Lower lobe of right lung (tissue), 2 donors: ENCODE results near the gene GM2A. TPM values are rescaled to one million over a fixed set of nuclear protein-coding genes. Genes with fewer than 3 reads are reported as not detected.
A peak's percentile ranks its signal among the peaks of the same experiment; 100 is the strongest.

Source experiments
- ATAC-seq, 2 donors: fragments of 200-7000 bp; cut with Tn5 transposase; one replicate each; pipeline ENCODE4 v1.9.1; 2020 to 2022; ENCODE audit warnings: mild to moderate bottlenecking in 2 of 2, moderate library complexity in 2 of 2
- DNase-seq: peaks from one replicate; pipeline ENCODE4 v3.0.0-alpha.2; 2020
- H3K27ac ChIP-seq: fragments of 200-600 bp; one replicate; pipeline ENCODE4 v1.8.0; 2022
- H3K27me3 ChIP-seq: fragments of 200-600 bp; one replicate; pipeline ENCODE4 v1.8.0; 2022; ENCODE audit warnings: low read depth
- H3K36me3 ChIP-seq: fragments of 200-600 bp; one replicate; pipeline ENCODE4 v1.8.0; 2022; ENCODE audit warnings: mild to moderate bottlenecking
- H3K4me1 ChIP-seq: fragments of 200-600 bp; one replicate; pipeline ENCODE4 v1.8.0; 2022
- H3K4me3 ChIP-seq: fragments of 200-600 bp; one replicate; pipeline ENCODE4 v1.8.0; 2022; ENCODE audit warnings: mild to moderate bottlenecking
- H3K9me3 ChIP-seq: fragments of 200-600 bp; one replicate; pipeline ENCODE4 v1.8.0; 2022
- intact Hi-C: fragments of 100-400 bp; cut with DNase I; formaldehyde crosslinking; loops from one replicate; pipeline ENCODE4 v1.11.0; 2022
- total RNA-seq: library from RNA; stranded (reverse); fragmentation: NEBNext Ultra II Directional; extraction: Animal tissue kit (Norgen Biotek cat#: 25700); gene quantifications from one replicate; pipeline ENCODE4 v1.2.1, GENCODE V29; 2021
- TF ChIP-seq, protein P1 (sequence below): fragments of 200-600 bp; IDR thresholded peaks from one replicate; pipeline ENCODE4 v1.8.0; 2022; ENCODE audit warnings: antibody characterized with exemption, mild to moderate bottlenecking
- donor health status: DM: no; HTN: yes; CAD: no; lungs with severe emphysema.

GM2A gene
- total RNA-seq, 1 donor from 2014 or later, result 129 TPM

DNA sequence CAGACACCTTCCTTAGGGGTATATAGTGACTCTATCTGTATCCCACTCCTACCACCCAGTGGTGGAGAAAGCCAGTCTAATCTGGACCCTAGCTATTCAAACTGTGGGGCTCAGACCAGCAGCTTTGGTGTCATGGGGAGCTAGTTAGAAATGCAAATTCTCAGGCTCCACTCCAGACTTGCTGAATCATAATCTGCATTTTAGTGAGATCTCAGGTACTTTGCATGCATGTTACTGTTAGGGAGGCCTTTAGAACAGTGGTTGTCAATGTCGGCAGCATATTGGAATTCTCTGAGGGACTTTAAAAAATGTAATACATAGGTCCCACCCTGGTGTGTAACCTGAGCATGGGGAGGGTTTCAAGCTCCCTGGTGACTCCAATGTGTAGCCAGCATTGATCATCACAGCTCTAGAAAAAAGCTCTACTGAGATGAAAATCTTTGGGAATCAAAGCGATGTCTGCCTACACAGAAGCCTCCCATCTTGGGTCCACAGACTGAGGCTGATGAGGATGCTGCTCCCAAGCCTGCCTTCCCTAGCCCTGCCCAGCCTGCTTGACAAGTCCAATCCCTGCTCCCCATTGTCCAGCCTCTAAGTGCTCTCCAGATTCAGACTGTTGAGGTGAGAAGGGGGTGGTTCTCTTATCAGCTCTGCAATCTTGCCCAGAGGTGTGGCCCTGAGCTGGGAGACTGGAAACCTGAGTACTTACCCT, 11.9 kb upstream of the GM2A start:
- Histone ChIP-seq H3K27ac (no peak overlapping the region), H3K9me3 (no peaks in the 10 kb centered on the region), H3K36me3 (no peaks in the 10 kb centered on the region), H3K4me1 (peaks cover 6% of the 10 kb centered on the region), H3K4me3 (no peak overlapping the region), H3K27me3 (no peaks in the 10 kb centered on the region)
- intact Hi-C loops, result loop anchor here (10.0 kb wide), 1 partner anchor 116 kb away; no protein-coding TSS in a partner anchor
- ATAC-seq (peak; percentile 92 to 97), DNase-seq (peak; percentile 78)
- TF ChIP-seq, protein P1, sequence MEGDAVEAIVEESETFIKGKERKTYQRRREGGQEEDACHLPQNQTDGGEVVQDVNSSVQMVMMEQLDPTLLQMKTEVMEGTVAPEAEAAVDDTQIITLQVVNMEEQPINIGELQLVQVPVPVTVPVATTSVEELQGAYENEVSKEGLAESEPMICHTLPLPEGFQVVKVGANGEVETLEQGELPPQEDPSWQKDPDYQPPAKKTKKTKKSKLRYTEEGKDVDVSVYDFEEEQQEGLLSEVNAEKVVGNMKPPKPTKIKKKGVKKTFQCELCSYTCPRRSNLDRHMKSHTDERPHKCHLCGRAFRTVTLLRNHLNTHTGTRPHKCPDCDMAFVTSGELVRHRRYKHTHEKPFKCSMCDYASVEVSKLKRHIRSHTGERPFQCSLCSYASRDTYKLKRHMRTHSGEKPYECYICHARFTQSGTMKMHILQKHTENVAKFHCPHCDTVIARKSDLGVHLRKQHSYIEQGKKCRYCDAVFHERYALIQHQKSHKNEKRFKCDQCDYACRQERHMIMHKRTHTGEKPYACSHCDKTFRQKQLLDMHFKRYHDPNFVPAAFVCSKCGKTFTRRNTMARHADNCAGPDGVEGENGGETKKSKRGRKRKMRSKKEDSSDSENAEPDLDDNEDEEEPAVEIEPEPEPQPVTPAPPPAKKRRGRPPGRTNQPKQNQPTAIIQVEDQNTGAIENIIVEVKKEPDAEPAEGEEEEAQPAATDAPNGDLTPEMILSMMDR, result no peak

DNA sequence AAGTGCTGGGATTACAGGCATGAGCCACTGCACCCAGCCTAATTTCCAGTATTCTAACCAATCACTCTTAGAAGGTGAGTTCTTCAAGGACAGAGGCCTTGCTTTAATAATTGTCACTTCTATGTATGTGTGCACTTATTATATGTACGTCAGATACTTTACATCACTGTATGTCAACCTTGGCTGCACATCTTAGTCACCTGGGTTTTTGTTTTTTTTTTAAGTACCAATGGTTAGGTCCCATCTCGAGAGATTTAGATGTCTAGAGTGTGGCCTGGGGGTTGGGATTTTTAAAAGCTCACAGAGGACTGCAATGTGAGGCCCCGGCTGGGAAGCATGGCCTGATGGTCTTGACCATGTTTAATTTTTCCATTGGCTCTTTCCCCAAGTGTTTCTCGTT, 9.9 kb upstream of the GM2A start:
- H3K36me3 ChIP-seq, result no peaks in the 10 kb centered on the region
- H3K27ac ChIP-seq, result no peak overlapping the region
- no peaks in the 10 kb centered on the region for H3K27me3 ChIP-seq
- DNase-seq, result no peak
- TF ChIP-seq, protein P1, result no peak
- no peak for ATAC-seq
- H3K4me1 ChIP-seq, result peaks cover 6% of the 10 kb centered on the region
- no peaks in the 10 kb centered on the region for H3K9me3 ChIP-seq
- intact Hi-C loops, result loop anchor here (10.0 kb wide), 1 partner anchor 118 kb away; no protein-coding TSS in a partner anchor
- no peak overlapping the region for H3K4me3 ChIP-seq

DNA sequence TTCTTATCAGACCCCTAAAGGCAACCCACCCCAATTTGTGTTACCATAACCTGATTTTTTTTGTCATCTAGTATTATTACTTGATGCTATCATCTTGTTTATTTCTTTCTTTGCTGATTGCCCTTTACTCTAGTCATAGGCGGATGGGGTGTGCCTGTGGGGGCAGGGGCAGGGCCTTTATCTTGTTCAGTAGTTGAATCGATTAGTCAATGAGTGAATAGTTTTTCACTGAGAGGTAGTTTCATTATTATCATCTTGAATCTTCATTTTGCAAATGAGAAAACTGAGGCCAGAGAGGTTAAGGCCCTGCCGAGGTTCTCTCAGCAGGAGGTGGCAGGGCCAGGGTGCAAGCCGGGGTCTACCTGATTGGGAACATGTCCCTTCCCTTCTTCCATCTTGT, 9.4 kb upstream of the GM2A start:
- H3K27ac ChIP-seq, result no peak overlapping the region
- no peak overlapping the region for H3K4me3 ChIP-seq
- intact Hi-C loops, result loop anchor here (10.0 kb wide), 1 partner anchor 119 kb away; no protein-coding TSS in a partner anchor
- H3K36me3 ChIP-seq, result no peaks in the 10 kb centered on the region
- TF ChIP-seq, protein P1, result no peak
- H3K27me3 ChIP-seq, result no peaks in the 10 kb centered on the region
- DNase-seq (no peak), ATAC-seq (no peak)
- H3K9me3 ChIP-seq, result no peaks in the 10 kb centered on the region
- peaks cover 6% of the 10 kb centered on the region for H3K4me1 ChIP-seq

DNA sequence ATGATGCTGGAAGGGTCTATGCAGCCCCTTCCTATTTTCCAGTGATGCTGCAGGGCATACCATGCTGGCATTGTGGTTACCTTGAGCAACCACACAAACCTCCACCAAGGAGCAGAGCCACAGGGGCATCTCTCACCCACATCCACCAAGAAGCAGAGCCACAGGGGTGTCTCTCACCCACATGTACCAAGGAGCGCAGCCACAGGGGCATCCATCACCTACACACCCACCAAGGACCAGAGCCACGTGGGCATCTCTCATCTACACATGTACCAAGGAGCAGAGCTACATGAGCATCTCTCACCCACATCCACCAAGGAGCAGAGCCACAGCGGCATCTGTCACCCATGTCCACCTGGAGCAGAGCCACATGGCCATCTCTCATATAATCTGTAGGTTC, 8.8 kb upstream of the GM2A start:
- intact Hi-C loops, result loop anchor here (10.0 kb wide), 1 partner anchor 119 kb away; no protein-coding TSS in a partner anchor
- Histone ChIP-seq H3K4me3 (no peak overlapping the region), H3K36me3 (no peaks in the 10 kb centered on the region), H3K9me3 (no peaks in the 10 kb centered on the region), H3K27me3 (no peaks in the 10 kb centered on the region), H3K4me1 (peaks cover 6% of the 10 kb centered on the region), H3K27ac (no peak overlapping the region)
- DNase-seq, result no peak
- TF ChIP-seq, protein P1, result no peak
- ATAC-seq, result no peak

DNA sequence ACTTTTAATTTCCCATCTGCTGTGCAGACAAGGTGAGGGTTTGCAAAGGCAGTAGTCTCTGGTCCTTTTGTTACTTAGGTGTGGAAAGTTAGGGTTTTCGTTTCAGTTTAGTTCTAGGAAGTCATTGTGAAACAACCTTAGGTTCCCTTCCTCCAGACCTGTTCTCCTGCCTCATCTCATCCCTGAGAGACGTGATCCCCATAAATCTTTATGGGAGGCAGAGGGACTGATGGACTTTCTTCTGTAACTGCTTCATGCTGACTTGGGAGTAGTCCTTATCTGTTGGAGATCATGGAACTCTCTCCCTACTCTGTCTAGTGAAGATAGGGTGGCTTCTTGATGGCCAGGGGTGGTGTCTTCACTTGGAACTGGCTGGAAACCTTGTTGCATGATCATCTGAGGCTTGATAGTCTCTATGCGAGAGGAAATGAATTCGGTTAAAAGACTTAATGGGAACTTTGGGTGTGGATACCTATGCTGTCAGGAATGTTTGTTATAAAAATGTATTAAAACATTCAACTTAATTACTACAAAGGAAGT, 7.2 kb upstream of the GM2A start:
- DNase-seq, result no peak
- no peak for ATAC-seq
- H3K4me1 ChIP-seq, result peaks cover 6% of the 10 kb centered on the region
- TF ChIP-seq, protein P1, result no peak
- H3K4me3 ChIP-seq, result no peak overlapping the region
- H3K27me3 ChIP-seq, result no peaks in the 10 kb centered on the region
- H3K9me3 ChIP-seq, result no peaks in the 10 kb centered on the region
- H3K27ac ChIP-seq, result no peak overlapping the region
- H3K36me3 ChIP-seq, result no peaks in the 10 kb centered on the region
- intact Hi-C loops, result loop anchor here (10.0 kb wide), 1 partner anchor 121 kb away; no protein-coding TSS in a partner anchor
